ENCODE measurements around the gene GPD2. TPM values are rescaled to one million over a fixed set of nuclear protein-coding genes. Genes with fewer than 3 reads are reported as not detected.

The GPD2 gene
- total and polyA plus RNA-seq, 10 of the 15 experiments (the other 5 are each of a cell fraction or from before 2014, with no cell fraction given): 10.0 to 73.5 (median 43.4) TPM

- no TSS peak for BruUV-seq (replicated peaks)
- SMC1A ChIA-PET (ENCODE audit: uncharacterized antibody, unreplicated experiment): interaction anchor here (1.0 to 1.5 kb wide), 4 partner anchors 11 to 15 kb away, joined by 3 to 5 read pairs (median 4); no protein-coding TSS in a partner anchor
- H3K36me3 ChIP-seq (ENCODE audit: control insufficient read depth in 2 of 2, insufficient read depth in 2 of 2, low read length in 1 of 2): no peaks in the 10 kb centered on the region
- 0 out of 2 replicates have a peak overlapping the region, but pooled peaks have one; percentile 1 for H3K9ac ChIP-seq (ENCODE audit: control insufficient read depth, insufficient read depth, low read length)
- H3K27ac ChIP-seq (ENCODE audit: control insufficient read depth, insufficient read depth): peak overlapping the region; percentile 45
- peaks cover 15% of the 10 kb centered on the region for H3K4me1 ChIP-seq (ENCODE audit: control insufficient read depth, insufficient read depth, low read length)
- peak overlapping the region; percentile 43 for H3K4me2 ChIP-seq (ENCODE audit: control insufficient read depth, insufficient read depth)
- H3K79me2 ChIP-seq (ENCODE audit: control insufficient read depth, insufficient read depth, low read length): peaks cover 23% of the 10 kb centered on the region
- in situ Hi-C loops (cut with MboI): no loop called here
- intact Hi-C loops (cut with micrococcal nuclease; ENCODE audit: unreplicated experiment): no loop called here
- H3K9me3 ChIP-seq (replicated peaks; ENCODE audit: control insufficient read depth, insufficient read depth, low read length): no peaks in the 10 kb centered on the region; the same call in 2 of the 3 replicates
- RAD21 ChIA-PET (ENCODE audit: unreplicated experiment): interaction anchor here (0.7 to 1.6 kb wide), 5 partner anchors 8 to 110 kb away, joined by 3 to 5 read pairs (median 3); partner anchors contain the start of gene GPD2
- peak; percentile 75 for ATAC-seq
- H2AFZ ChIP-seq (ENCODE audit: control insufficient read depth, low read depth, low read length): no peak overlapping the region; the same call in 1 of the 2 replicates
- POLR2A ChIA-PET: interaction anchor here (0.5 to 1.0 kb wide), 2 partner anchors 9 to 51 kb away, joined by 3 to 4 read pairs; partner anchors contain the start of gene GPD2
- no peaks in the 10 kb centered on the region for H4K20me1 ChIP-seq (ENCODE audit: control insufficient read depth, insufficient read depth)
- peak overlapping the region; percentile 44 for H3K4me3 ChIP-seq
- CTCF ChIA-PET: interaction anchor here (1.1 kb wide), 1 partner anchor 142 kb away, joined by 3 read pairs; no protein-coding TSS in a partner anchor
- no peak for DNase-seq (ENCODE audit: low read depth, low spot score)
- no peaks in the 10 kb centered on the region for H3K27me3 ChIP-seq (replicated peaks in 1 of 2; ENCODE audit: control insufficient read depth in 2 of 2, insufficient read depth in 2 of 2, low read length in 1 of 2)
- 61% methylated on average over 6 of the region's 6 CpGs for WGBS (ENCODE audit: insufficient coverage, insufficient replicate concordance, low lambda C conversion rate, missing lambda C conversion rate)
- no peak for FAIRE-seq
- TF ChIP-seq E2F4 (IDR thresholded peaks at IDR 0.05; ENCODE audit: low read depth, low read length) (no peak), BMI1 (IDR thresholded peaks at IDR 0.05; ENCODE audit: borderline replicate concordance) (no peak), POLR2AphosphoS2 (IDR thresholded peaks at IDR 0.05; ENCODE audit: low read depth, low read length) (no peak), PAX8 (IDR thresholded peaks at IDR 0.05) (no peak), SP1 (IDR thresholded peaks at IDR 0.05; ENCODE audit: low read depth, low read length) (no peak), ZNF384 (IDR thresholded peaks at IDR 0.05; ENCODE audit: borderline replicate concordance, low read depth, low read length) (no peak), HDGF (IDR thresholded peaks at IDR 0.05) (no peak), NR2F1 (conservative IDR thresholded peaks at IDR 0.05) (no peak), PBX3 (IDR thresholded peaks at IDR 0.05; ENCODE audit: insufficient replicate concordance, low read depth, low read length) (no peak), MTA2 (IDR thresholded peaks at IDR 0.05; ENCODE audit: low read depth) (no peak), MYC (IDR thresholded peaks at IDR 0.05; ENCODE audit: insufficient read depth, insufficient read length, insufficient replicate concordance, low read length, severe bottlenecking) (no peak), NBN (IDR thresholded peaks at IDR 0.05) (no peak), IRF3 (IDR thresholded peaks at IDR 0.05) (no peak), HDAC2 (IDR thresholded peaks at IDR 0.05) (no peak), MLLT1 (IDR thresholded peaks at IDR 0.05) (no peak), IKZF2 (IDR thresholded peaks at IDR 0.05) (0 out of 4 replicates have a peak, but pooled peaks of 1 of the 2 experiments have one; percentile 17), SUZ12 (IDR thresholded peaks at IDR 0.05; ENCODE audit: unreplicated experiment) (no peak), RCOR1 (conservative IDR thresholded peaks at IDR 0.05; ENCODE audit: low read depth, low read length) (no peak), SMAD5 (IDR thresholded peaks at IDR 0.05; ENCODE audit: low read depth) (no peak), STAT3 (IDR thresholded peaks at IDR 0.05; ENCODE audit: low read depth, low read length) (no peak)
These were observed 9.4 kb downstream of the GPD2 start for GRCh38 chr2:156445296-156446220.

Data from GM12878 (cell line).